Measurements from ENCODE around the gene DLG1.
A peak's percentile ranks its signal among the peaks of the same experiment; 100 is the strongest.

The DLG1 gene

DNA sequence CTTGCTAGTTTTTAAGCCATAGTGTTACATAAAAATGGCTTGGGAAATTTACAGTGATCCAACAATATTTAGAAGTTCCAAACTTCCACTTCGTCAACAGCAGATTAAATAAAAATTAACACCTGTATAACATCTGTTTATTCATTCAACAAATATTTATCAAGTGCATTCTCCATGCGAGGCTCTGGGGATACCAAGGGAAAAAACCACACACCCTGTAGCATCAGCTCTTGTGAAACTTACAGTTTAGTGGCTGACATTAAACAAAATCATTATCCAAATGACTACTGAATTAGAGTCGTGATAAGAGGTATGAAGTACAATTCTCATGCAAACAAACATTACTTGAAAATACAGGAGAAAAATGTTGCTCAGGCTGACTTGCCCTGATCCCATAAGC lies 122.9 kb downstream of the DLG1 start:
- no peak for DNase-seq (ENCODE audit: low spot score)

DNA sequence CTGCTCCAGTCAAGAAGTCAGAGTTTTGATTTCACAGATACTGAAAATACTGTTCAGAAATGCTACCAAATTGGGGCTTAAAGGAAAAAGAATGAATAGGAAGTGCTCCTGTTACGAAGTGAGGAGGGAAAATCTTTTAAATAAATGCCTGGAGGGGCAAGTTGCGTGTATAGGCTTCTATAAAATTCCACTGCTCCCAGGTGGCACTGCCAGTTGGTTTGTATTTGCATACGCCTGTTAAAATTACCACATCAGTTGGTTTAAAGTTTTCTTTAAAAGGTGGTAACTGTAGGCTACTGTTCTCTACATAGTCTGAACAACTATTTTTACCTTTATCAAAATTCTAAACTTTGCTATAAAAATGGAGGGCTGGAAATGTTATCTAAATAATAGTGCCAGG lies 123.5 kb downstream of the DLG1 start:
- FAIRE-seq (no peak), DNase-seq (ENCODE audit: low spot score) (no peak)

More for the DNA sequence above, 122.9 kb downstream of the DLG1 start:
- no peak for FAIRE-seq

GRCh38 chr3:197173620-197174019 lies 124.8 kb downstream of the DLG1 start:
- FAIRE-seq (no peak), DNase-seq (ENCODE audit: low spot score) (no peak)

GRCh38 chr3:197171481-197172067 lies 126.8 kb downstream of the DLG1 start:
- DNase-seq (ENCODE audit: low spot score) (no peak), FAIRE-seq (no peak)

GRCh38 chr3:197169028-197169427 lies 129.4 kb downstream of the DLG1 start:
- no peak for DNase-seq (ENCODE audit: low spot score)
- FAIRE-seq, result no peak

- DNase-seq (ENCODE audit: low spot score) (peak; percentile 21), FAIRE-seq (no peak)
Measured at GRCh38 chr3:197168606-197169005, 129.8 kb downstream of the DLG1 start.

- FAIRE-seq, result no peak
- DNase-seq (ENCODE audit: low spot score), result no peak
Measured at GRCh38 chr3:197168063-197168462, 130.3 kb downstream of the DLG1 start.

- FAIRE-seq (no peak), DNase-seq (ENCODE audit: low spot score) (no peak)
Measured at GRCh38 chr3:197167549-197167948, 130.9 kb downstream of the DLG1 start.

DNA sequence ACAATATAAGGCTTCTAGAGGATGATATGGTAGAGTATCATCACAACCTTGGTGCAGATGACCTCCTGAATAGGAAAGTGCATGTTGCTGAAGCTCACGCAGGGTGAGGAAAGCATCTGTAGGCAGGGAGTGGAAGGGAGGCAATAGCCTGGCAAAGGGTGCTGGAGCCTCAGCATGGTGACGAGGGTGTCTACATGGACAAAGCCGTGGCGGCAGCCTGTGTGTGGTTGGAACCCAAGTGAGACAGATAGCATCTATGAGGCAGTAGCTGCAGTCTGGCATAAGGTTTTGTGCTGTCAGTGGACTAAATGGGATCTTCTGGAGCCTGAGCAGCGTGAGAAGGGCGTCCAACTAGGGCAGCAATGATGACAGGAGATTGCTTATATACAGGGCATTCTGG lies 132.5 kb downstream of the DLG1 start:
- DNase-seq (ENCODE audit: low spot score), result no peak
- FAIRE-seq, result no peak

DNA sequence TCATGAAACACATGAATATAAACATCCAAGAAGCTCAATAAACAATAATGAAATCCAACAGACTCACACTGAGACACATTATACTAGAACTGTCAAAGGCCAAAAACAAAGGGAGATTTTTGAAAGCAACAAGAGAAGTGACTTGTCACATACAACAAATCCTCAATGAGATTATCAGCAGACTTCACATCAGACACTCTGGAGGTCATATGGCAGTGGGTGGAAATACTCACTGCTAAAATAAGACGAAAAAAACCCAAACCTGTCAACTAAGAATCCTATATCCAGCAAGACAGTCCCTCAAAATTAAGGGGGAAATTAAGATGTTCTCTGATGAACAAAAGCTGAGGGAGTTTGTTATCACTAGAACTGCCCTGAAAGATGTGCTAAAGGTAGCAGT lies 143.4 kb downstream of the DLG1 start:
- FAIRE-seq, result no peak

GRCh38 chr3:197151580-197151979 lies 146.8 kb downstream of the DLG1 start:
- peak; percentile 54 for DNase-seq (ENCODE audit: low spot score)
- FAIRE-seq, result peak; percentile 84

More for the DNA sequence above, 143.4 kb downstream of the DLG1 start:
- no peak for DNase-seq (ENCODE audit: low spot score)

DNA sequence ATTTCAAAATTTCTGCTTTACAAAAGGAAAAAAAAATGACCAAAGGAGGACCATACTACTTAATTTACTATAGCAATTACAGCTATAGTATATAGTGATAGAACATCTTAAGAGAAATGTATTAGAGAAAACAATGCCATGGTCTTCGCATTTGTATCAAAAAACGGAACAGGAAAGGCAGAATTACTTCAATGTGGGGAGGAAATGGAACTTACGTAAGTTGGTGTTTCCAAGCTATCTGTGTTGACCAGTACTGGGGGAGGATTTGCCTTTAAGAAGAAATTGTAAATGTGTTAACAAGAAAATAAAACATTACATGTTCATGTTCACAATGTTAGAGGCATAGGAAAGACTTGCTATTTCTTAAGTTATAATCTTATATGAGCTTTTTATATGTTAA lies 148.9 kb downstream of the DLG1 start:
- FAIRE-seq (no peak), DNase-seq (ENCODE audit: low spot score) (no peak)

DNA sequence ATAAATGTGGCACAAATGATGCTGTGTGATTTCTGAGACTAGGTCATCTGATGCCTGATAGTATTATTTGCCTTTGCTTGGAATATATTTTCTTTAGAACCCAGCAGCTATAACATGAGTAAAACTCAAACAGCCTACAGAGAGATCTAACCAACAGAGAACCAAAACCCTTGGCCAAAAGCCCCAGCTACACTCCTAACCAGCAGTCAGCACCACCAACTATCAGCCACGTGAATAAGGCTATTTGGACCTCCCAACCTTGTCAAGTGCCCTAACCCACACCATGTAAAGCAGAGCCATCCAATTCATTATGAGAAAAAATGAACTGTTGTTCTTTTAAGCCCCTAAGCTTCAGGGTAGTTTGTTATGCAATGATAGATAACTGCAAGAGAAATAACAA lies 154.2 kb downstream of the DLG1 start:
- DNase-seq (ENCODE audit: low spot score), result no peak
- no peak for FAIRE-seq

DNA sequence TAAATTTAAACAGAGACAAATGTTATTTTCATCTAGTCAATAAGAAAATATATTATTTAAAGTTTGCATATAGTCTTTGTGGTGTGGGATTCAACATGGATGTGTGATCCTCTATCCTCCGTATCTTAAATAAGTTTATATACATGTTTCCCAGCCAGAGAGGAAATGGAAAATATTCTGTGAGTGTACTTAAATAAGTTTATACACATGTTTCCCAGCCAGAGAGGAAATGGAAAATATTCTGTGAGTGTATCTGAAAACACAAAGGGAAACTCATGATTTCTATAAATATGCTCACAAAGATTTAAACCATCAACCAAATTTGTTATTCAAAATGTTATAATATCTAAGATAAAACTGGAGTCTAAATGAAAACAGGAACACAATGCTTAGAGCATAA lies 158.8 kb downstream of the DLG1 start:
- no peak for DNase-seq (ENCODE audit: low spot score)
- FAIRE-seq, result no peak

DNA sequence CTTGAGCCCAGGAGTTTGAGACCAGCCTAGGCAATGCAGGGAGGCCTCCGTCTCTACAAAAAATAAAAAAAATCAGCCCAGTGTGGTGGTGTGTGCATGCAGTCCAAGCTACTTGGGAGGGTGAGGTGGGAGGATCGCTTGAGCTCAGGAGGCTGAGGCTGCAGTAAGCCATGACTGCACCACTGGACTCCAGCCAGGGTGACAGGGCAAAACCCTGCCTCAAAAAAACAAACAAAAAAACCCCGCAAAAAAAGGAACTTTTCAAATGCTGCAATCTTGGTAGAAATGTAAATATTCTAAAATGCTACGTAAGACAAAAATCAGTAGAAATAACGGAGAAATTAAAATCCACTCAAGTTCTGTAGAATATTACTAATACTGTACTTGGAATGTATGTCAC lies 160.7 kb downstream of the DLG1 start:
- FAIRE-seq (no peak), DNase-seq (ENCODE audit: low spot score) (no peak)

DNA sequence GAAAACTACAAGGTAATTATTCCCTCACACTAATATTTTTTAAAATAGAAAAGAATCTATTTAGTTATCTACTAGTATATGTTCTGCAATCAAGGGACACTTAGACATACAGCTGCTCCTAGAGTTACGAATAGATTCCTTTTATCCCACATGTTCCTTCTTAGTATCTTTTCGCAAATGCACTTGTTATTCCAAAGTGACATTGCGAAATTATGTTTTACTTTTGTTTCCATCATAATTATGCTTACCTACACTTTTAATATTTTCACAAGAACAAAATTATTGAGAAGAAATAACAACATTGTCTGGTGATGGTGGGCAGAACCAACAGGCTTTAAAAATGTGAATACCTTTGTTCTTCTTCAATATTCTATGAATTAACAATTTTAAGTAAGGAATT lies 161.7 kb downstream of the DLG1 start:
- FAIRE-seq (no peak), DNase-seq (ENCODE audit: low spot score) (no peak)

GRCh38 chr3:197135212-197135611 lies 163.2 kb downstream of the DLG1 start:
- DNase-seq (ENCODE audit: low spot score), result no peak

DNA sequence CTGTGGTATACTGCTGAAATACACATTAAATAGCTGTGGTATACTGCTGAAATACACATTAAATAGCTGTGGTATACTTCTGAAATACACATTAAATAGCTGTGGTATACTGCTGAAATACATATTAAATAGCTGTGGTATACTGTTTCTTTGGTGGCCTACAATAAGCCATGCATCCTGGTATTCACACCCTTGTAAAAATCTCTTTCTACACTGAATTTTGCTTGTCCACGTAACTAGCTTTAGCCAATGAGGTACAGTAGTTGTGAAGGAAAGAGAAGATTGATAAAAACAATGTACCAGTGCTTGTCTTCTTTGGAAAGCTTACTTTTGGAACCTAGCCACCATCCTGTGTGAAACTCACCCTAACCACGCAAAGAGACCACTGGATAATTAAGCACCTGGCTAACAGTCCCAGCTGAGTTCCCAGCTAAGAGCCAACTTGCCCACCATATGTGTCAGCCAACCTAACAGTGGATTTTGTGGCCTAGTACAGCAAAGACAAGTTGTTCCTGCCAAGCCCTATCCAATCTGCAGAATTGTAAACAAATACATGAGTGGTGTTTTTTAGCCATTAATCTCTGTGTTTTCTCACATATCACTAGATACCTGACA lies 165.4 kb downstream of the DLG1 start:
- FAIRE-seq (no peak), DNase-seq (ENCODE audit: low spot score) (no peak)

More at GRCh38 chr3:197135212-197135611, 163.2 kb downstream of the DLG1 start:
- FAIRE-seq, result no peak

GRCh38 chr3:197125636-197126035 lies 172.8 kb downstream of the DLG1 start:
- FAIRE-seq (peak; percentile 82), DNase-seq (ENCODE audit: low spot score) (peak; percentile 56)

GRCh38 chr3:197124713-197125112 lies 173.7 kb downstream of the DLG1 start:
- DNase-seq (ENCODE audit: low spot score) (no peak), FAIRE-seq (no peak)

- peak; percentile 32 for FAIRE-seq
- no peak for DNase-seq (ENCODE audit: low spot score)
Measured at GRCh38 chr3:197122394-197122793, 176.0 kb downstream of the DLG1 start.

- DNase-seq (ENCODE audit: low spot score), result no peak
- no peak for FAIRE-seq
Measured at GRCh38 chr3:197117114-197117513, 181.3 kb downstream of the DLG1 start.

- no peak for FAIRE-seq
Measured at GRCh38 chr3:197114007-197114406, 184.4 kb downstream of the DLG1 start.

More at GRCh38 chr3:197114007-197114406, 184.4 kb downstream of the DLG1 start:
- no peak for DNase-seq (ENCODE audit: low spot score)

Measured in RCC 7860 (cell line).